ENCODE data around the gene EIF3D.
A peak's percentile ranks its signal among the peaks of the same experiment; 100 is the strongest.

EIF3D gene

GRCh38 chr22:36467042-36467810 lies 61.7 kb downstream of the EIF3D start:
- H3K27ac ChIP-seq (replicated peaks) = peak overlapping the region; percentile 58
- no peak for DNase-seq (ENCODE audit: low read depth in 1 of 2, low spot score in 1 of 2)
- no peak overlapping the region for H3K4me3 ChIP-seq (replicated peaks; ENCODE audit: insufficient read depth, low read length)

GRCh38 chr22:36466258-36466657 lies 62.7 kb downstream of the EIF3D start:
- TF ChIP-seq CTCF (IDR thresholded peaks at IDR 0.05; ENCODE audit: insufficient read depth, low read length) (no peak), SPI1 (IDR thresholded peaks at IDR 0.05; ENCODE audit: borderline replicate concordance, low read depth) (no peak), REST (IDR thresholded peaks at IDR 0.05; ENCODE audit: insufficient replicate concordance, low read depth) (no peak), POLR2AphosphoS5 (IDR thresholded peaks at IDR 0.05; ENCODE audit: low read depth) (no peak; the same call in none of the 2 replicates), GABPA (IDR thresholded peaks at IDR 0.05; ENCODE audit: low read depth) (no peak)
- H3K4me3 ChIP-seq (replicated peaks; ENCODE audit: insufficient read depth, low read length) = no peak overlapping the region
- H3K27me3 ChIP-seq (ENCODE audit: insufficient read depth, poor library complexity, severe bottlenecking) = no peaks in the 10 kb centered on the region
- no peak overlapping the region for H3K27ac ChIP-seq (replicated peaks)
- no peak for DNase-seq (ENCODE audit: low read depth in 1 of 2, low spot score in 1 of 2)

More at GRCh38 chr22:36467042-36467810, 61.7 kb downstream of the EIF3D start:
- TF ChIP-seq POLR2AphosphoS5 (IDR thresholded peaks at IDR 0.05; ENCODE audit: low read depth) (no peak), CTCF (IDR thresholded peaks at IDR 0.05; ENCODE audit: insufficient read depth, low read length) (no peak), REST (IDR thresholded peaks at IDR 0.05; ENCODE audit: insufficient replicate concordance, low read depth) (no peak), SPI1 (IDR thresholded peaks at IDR 0.05; ENCODE audit: borderline replicate concordance, low read depth) (no peak), GABPA (IDR thresholded peaks at IDR 0.05; ENCODE audit: low read depth) (no peak)
- no peaks in the 10 kb centered on the region for H3K27me3 ChIP-seq (ENCODE audit: insufficient read depth, poor library complexity, severe bottlenecking)

GRCh38 chr22:36465232-36466021 lies 63.5 kb downstream of the EIF3D start:
- no peak overlapping the region for H3K4me3 ChIP-seq (replicated peaks; ENCODE audit: insufficient read depth, low read length)
- no peak overlapping the region for H3K27ac ChIP-seq (replicated peaks)
- DNase-seq (ENCODE audit: low read depth in 1 of 2, low spot score in 1 of 2) = no peak
- no peaks in the 10 kb centered on the region for H3K27me3 ChIP-seq (ENCODE audit: insufficient read depth, poor library complexity, severe bottlenecking)
- TF ChIP-seq SPI1 (IDR thresholded peaks at IDR 0.05; ENCODE audit: borderline replicate concordance, low read depth) = no peak
- TF ChIP-seq POLR2AphosphoS5 (IDR thresholded peaks at IDR 0.05; ENCODE audit: low read depth) = peak; percentile 29

- DNase-seq (ENCODE audit: low read depth in 1 of 2, low spot score in 1 of 2) = no peak
Observed at GRCh38 chr22:36464715-36465231, 64.2 kb downstream of the EIF3D start.

More at GRCh38 chr22:36464715-36465231, 64.2 kb downstream of the EIF3D start:
- no peak for TF ChIP-seq REST (IDR thresholded peaks at IDR 0.05; ENCODE audit: insufficient replicate concordance, low read depth)
- TF ChIP-seq SPI1 (IDR thresholded peaks at IDR 0.05; ENCODE audit: borderline replicate concordance, low read depth) = no peak
- TF ChIP-seq CTCF (IDR thresholded peaks at IDR 0.05; ENCODE audit: insufficient read depth, low read length) = no peak
- no peak for TF ChIP-seq POLR2AphosphoS5 (IDR thresholded peaks at IDR 0.05; ENCODE audit: low read depth)
- TF ChIP-seq GABPA (IDR thresholded peaks at IDR 0.05; ENCODE audit: low read depth) = no peak
- no peak overlapping the region for H3K27ac ChIP-seq (replicated peaks)
- no peak overlapping the region for H3K4me3 ChIP-seq (replicated peaks; ENCODE audit: insufficient read depth, low read length)
- H3K27me3 ChIP-seq (ENCODE audit: insufficient read depth, poor library complexity, severe bottlenecking) = no peaks in the 10 kb centered on the region
